DOHH2 (cell line): ENCODE results near the gene ZMIZ2.

ENCODE experiments used
- EZH2phosphoT487 ChIP-seq: fragments of 200-600 bp; sonication (generic); IDR thresholded peaks from 2 replicates; pipeline ENCODE4 v1.6.1; 2017; ENCODE audit warnings: borderline replicate concordance, mild to moderate bottlenecking, antibody characterized with exemption, low read length, moderate library complexity, mixed read lengths
- TF ChIP-seq, protein P1 (sequence below): fragments of 200-600 bp; sonication (generic); IDR thresholded peaks from one replicate; pipeline ENCODE4 v1.5.1; 2014; ENCODE audit warnings: antibody characterized with exemption, mild to moderate bottlenecking, low read depth, low read length; ENCODE audit not compliant: poor library complexity, severe bottlenecking

GRCh38 chr7:44793919-44794318 is 45.3 kb downstream of the ZMIZ2 start:
- TF ChIP-seq, protein P1, sequence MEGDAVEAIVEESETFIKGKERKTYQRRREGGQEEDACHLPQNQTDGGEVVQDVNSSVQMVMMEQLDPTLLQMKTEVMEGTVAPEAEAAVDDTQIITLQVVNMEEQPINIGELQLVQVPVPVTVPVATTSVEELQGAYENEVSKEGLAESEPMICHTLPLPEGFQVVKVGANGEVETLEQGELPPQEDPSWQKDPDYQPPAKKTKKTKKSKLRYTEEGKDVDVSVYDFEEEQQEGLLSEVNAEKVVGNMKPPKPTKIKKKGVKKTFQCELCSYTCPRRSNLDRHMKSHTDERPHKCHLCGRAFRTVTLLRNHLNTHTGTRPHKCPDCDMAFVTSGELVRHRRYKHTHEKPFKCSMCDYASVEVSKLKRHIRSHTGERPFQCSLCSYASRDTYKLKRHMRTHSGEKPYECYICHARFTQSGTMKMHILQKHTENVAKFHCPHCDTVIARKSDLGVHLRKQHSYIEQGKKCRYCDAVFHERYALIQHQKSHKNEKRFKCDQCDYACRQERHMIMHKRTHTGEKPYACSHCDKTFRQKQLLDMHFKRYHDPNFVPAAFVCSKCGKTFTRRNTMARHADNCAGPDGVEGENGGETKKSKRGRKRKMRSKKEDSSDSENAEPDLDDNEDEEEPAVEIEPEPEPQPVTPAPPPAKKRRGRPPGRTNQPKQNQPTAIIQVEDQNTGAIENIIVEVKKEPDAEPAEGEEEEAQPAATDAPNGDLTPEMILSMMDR: no peak
- no peak for TF ChIP-seq EZH2phosphoT487
